Left kidney (tissue), 2 donors: ENCODE measurements around the gene KCTD21. TPM values are rescaled to one million over a fixed set of nuclear protein-coding genes. Genes with fewer than 3 reads are reported as not detected.

Experiments
- DNase-seq: peaks from one replicate; pipeline ENCODE4 v3.0.0-alpha.2; 2013
- polyA plus RNA-seq: library from polyadenylated mRNA; unstranded; fragments of 120-200 nt; gene quantifications from one replicate; pipeline ENCODE4 v1.2.1, GENCODE V29; 2013; ENCODE audit not compliant: insufficient read length

Gene KCTD21
- polyA plus RNA-seq, 1 donor: 8.0 TPM

- no peak for DNase-seq
Measured at GRCh38 chr11:78219493-78220217, 31.2 kb upstream of the KCTD21 start.

- no peak for DNase-seq
Measured at GRCh38 chr11:78218707-78219492, 30.5 kb upstream of the KCTD21 start.

GRCh38 chr11:78217650-78218541, 29.5 kb upstream of the KCTD21 start:
- DNase-seq: no peak

- no peak for DNase-seq
Measured at GRCh38 chr11:78216571-78217287, 28.3 kb upstream of the KCTD21 start.

GRCh38 chr11:78216021-78216420, 27.6 kb upstream of the KCTD21 start:
- no peak for DNase-seq

- DNase-seq: no peak
Measured at GRCh38 chr11:78214331-78215194, 26.1 kb upstream of the KCTD21 start.

GRCh38 chr11:78213526-78214330, 25.3 kb upstream of the KCTD21 start:
- no peak for DNase-seq

GRCh38 chr11:78212586-78213371, 24.4 kb upstream of the KCTD21 start:
- DNase-seq: no peak

GRCh38 chr11:78211565-78211964, 23.1 kb upstream of the KCTD21 start:
- DNase-seq: no peak

- DNase-seq: no peak
Measured at GRCh38 chr11:78210000-78210608, 21.7 kb upstream of the KCTD21 start.

- DNase-seq: no peak
Measured at GRCh38 chr11:78209478-78209877, 21.1 kb upstream of the KCTD21 start.

- no peak for DNase-seq
Measured at GRCh38 chr11:78208257-78209165, 20.1 kb upstream of the KCTD21 start.

- DNase-seq: no peak
Measured at GRCh38 chr11:78207532-78208256, 19.3 kb upstream of the KCTD21 start.

GRCh38 chr11:78205691-78206090, 17.3 kb upstream of the KCTD21 start:
- DNase-seq: no peak

- DNase-seq: no peak
Measured at GRCh38 chr11:78205256-78205655, 16.8 kb upstream of the KCTD21 start.

GRCh38 chr11:78203184-78203583, 14.8 kb upstream of the KCTD21 start:
- DNase-seq: no peak

- DNase-seq: no peak
Measured at GRCh38 chr11:78202733-78203167, 14.3 kb upstream of the KCTD21 start.
